Natural killer cell (primary cell): Measurements from ENCODE around the gene SMIM43. TPM values are rescaled to one million over a fixed set of nuclear protein-coding genes. Genes with fewer than 3 reads are reported as not detected.

Source experiments
- ATAC-seq, 3 donors: fragments of 150-1000 bp in 2 of 3; fragments of 200-7000 bp in 1 of 3; cut with Tn5 transposase; 1 replicate in 1 of 3; 2 replicates in 2 of 3; pipeline ENCODE4 v1.10.0; 2021; ENCODE audit warnings: mild to moderate bottlenecking in 2 of 3, moderate library complexity in 2 of 3
- DNase-seq, 2 donors: peaks; one replicate each; pipeline versions ENCODE4 v3.0.0 to v3.0.0-alpha.2; 2013 to 2021; ENCODE audit warnings: mixed read lengths in 1 of 2
- H3K27ac ChIP-seq: one replicate; pipeline ENCODE4 v1.5.1; 2013; ENCODE audit warnings: mild to moderate bottlenecking, low read length
- H3K27me3 ChIP-seq: one replicate; pipeline ENCODE4 v1.6.1; 2013; ENCODE audit warnings: low read length; ENCODE audit not compliant: control insufficient read depth, insufficient read depth
- H3K36me3 ChIP-seq: one replicate; pipeline ENCODE4 v1.6.1; 2013; ENCODE audit warnings: low read length; ENCODE audit not compliant: control insufficient read depth, insufficient read depth
- H3K4me1 ChIP-seq: one replicate; pipeline ENCODE4 v1.6.1; 2013; ENCODE audit warnings: low read length; ENCODE audit not compliant: control insufficient read depth, insufficient read depth
- H3K4me3 ChIP-seq: one replicate; pipeline ENCODE4 v1.5.1; 2013; ENCODE audit warnings: low read length
- H3K9me3 ChIP-seq: one replicate; pipeline ENCODE4 v1.6.1; 2013; ENCODE audit warnings: low read length; ENCODE audit not compliant: control insufficient read depth, insufficient read depth
- H3K27ac Mint-ChIP-seq, 2 donors: one replicate each; pipeline ENCODE4 v1.8.0; 2022; ENCODE audit warnings: mild to moderate bottlenecking in 2 of 2, mixed read lengths in 2 of 2, moderate library complexity in 1 of 2
- H3K27me3 Mint-ChIP-seq, 2 donors: one replicate each; pipeline ENCODE4 v1.8.0; 2022; ENCODE audit warnings: low read depth in 2 of 2, mixed read lengths in 2 of 2
- H3K36me3 Mint-ChIP-seq: one replicate; pipeline ENCODE4 v1.8.0; 2022; ENCODE audit warnings: mixed read lengths
- H3K4me1 Mint-ChIP-seq, 2 donors: one replicate each; pipeline ENCODE4 v1.8.0; 2022; ENCODE audit warnings: mixed read lengths in 2 of 2
- H3K4me3 Mint-ChIP-seq: one replicate; pipeline ENCODE4 v1.8.0; 2022; ENCODE audit warnings: mild to moderate bottlenecking, moderate library complexity, mixed read lengths
- H3K9me3 Mint-ChIP-seq, 2 donors: one replicate each; pipeline ENCODE4 v1.8.0; 2022; ENCODE audit warnings: mixed read lengths in 2 of 2
- CTCF ChIP-seq: fragments of 200-600 bp; IDR thresholded peaks from one replicate; pipeline ENCODE4 v1.8.0; 2022; ENCODE audit warnings: antibody characterized with exemption
- WGBS: methylation state at CpG from one replicate; pipeline ENCODE4 v1.1.7; 2013; ENCODE audit warnings: missing lambda C conversion rate; ENCODE audit not compliant: insufficient coverage; 5-methylcytosine and 5-hydroxymethylcytosine counted together
- intact Hi-C: fragments of 100-400 bp; cut with micrococcal nuclease; formaldehyde crosslinking; loops from one replicate; pipeline ENCODE4 v1.14.2; 2022
- total RNA-seq, 4 donors: library from RNA; stranded (reverse); fragments of 120-200 nt in 1 of 4; gene quantifications; one replicate each; pipeline versions ENCODE4 v1.2.3 to v1.2.4, GENCODE V29; 2013 to 2022

SMIM43 gene
- total RNA-seq, 3 donors from 2014 or later (not counting 1 experiment from before 2014, with no cell fraction given), result not detected

- DNase-seq, result no peak
- H3K36me3 ChIP-seq, result no peaks in the 10 kb centered on the region
- peaks cover 11 to 24% of the 10 kb centered on the region in 2 donors for H3K27me3 Mint-ChIP-seq
- no peaks in the 10 kb centered on the region for H3K9me3 Mint-ChIP-seq
- H3K27me3 ChIP-seq, result no peaks in the 10 kb centered on the region
- no peak overlapping the region for H3K27ac Mint-ChIP-seq
- H3K9me3 ChIP-seq, result no peaks in the 10 kb centered on the region
- WGBS, result 82% methylated on average over 4 of the region's 4 CpGs
- no peak for TF ChIP-seq CTCF
- no peaks in the 10 kb centered on the region for H3K4me1 ChIP-seq
- H3K4me3 ChIP-seq, result no peak overlapping the region
- no peak overlapping the region for H3K4me3 Mint-ChIP-seq
- H3K4me1 Mint-ChIP-seq, result no peaks in the 10 kb centered on the region
- intact Hi-C loops, result loop anchor here (5.0 kb wide), 1 partner anchor 246 kb away; no protein-coding TSS in a partner anchor
- H3K27ac ChIP-seq, result no peak overlapping the region
- no peak for ATAC-seq
- H3K36me3 Mint-ChIP-seq, result no peaks in the 10 kb centered on the region
These were observed 36.9 kb downstream of the SMIM43 start for GRCh38 chr4:121728066-121728465.

GRCh38 chr4:121726642-121727268, 38.2 kb downstream of the SMIM43 start:
- no peaks in the 10 kb centered on the region for H3K36me3 ChIP-seq
- DNase-seq, result peak in 1 of 2 donors; percentile 67
- intact Hi-C loops, result loop anchor here (1.0 to 5.0 kb wide), 3 partner anchors 244 to 356 kb away; no protein-coding TSS in a partner anchor
- H3K4me3 ChIP-seq, result no peak overlapping the region
- Mint-ChIP-seq H3K27me3 (peaks cover 11 to 24% of the 10 kb centered on the region in 2 donors), H3K36me3 (no peaks in the 10 kb centered on the region), H3K4me1 (no peaks in the 10 kb centered on the region), H3K4me3 (no peak overlapping the region), H3K9me3 (no peaks in the 10 kb centered on the region), H3K27ac (no peak overlapping the region)
- no peaks in the 10 kb centered on the region for H3K27me3 ChIP-seq
- H3K27ac ChIP-seq, result no peak overlapping the region
- H3K9me3 ChIP-seq, result no peaks in the 10 kb centered on the region
- peak; percentile 86 to 95 (median 94) for ATAC-seq
- 33% methylated on average over 1 of the region's 3 CpGs for WGBS
- peak; percentile 66 for TF ChIP-seq CTCF
- no peaks in the 10 kb centered on the region for H3K4me1 ChIP-seq

- H3K9me3 ChIP-seq, result no peaks in the 10 kb centered on the region
- ATAC-seq (no peak), DNase-seq (no peak)
- H3K27ac ChIP-seq, result no peak overlapping the region
- Mint-ChIP-seq H3K9me3 (no peaks in the 10 kb centered on the region), H3K27me3 (peaks cover 14 to 17% of the 10 kb centered on the region in 2 donors), H3K36me3 (no peaks in the 10 kb centered on the region), H3K4me3 (no peak overlapping the region), H3K27ac (no peak overlapping the region), H3K4me1 (no peaks in the 10 kb centered on the region)
- intact Hi-C loops, result loop anchor here (5.0 kb wide), 1 partner anchor 242 kb away; no protein-coding TSS in a partner anchor
- no peak for TF ChIP-seq CTCF
- H3K27me3 ChIP-seq, result no peaks in the 10 kb centered on the region
- 80% methylated on average over 1 of the region's 1 CpG for WGBS
- no peaks in the 10 kb centered on the region for H3K4me1 ChIP-seq
- no peak overlapping the region for H3K4me3 ChIP-seq
- H3K36me3 ChIP-seq, result no peaks in the 10 kb centered on the region
These were observed 40.3 kb downstream of the SMIM43 start for GRCh38 chr4:121724671-121725070.

- Mint-ChIP-seq H3K27me3 (peaks cover 19 to 27% of the 10 kb centered on the region in 2 donors), H3K4me1 (no peaks in the 10 kb centered on the region)
These were observed 43.3 kb downstream of the SMIM43 start for GRCh38 chr4:121721700-121722099.

More at GRCh38 chr4:121721700-121722099, 43.3 kb downstream of the SMIM43 start:
- no peak for DNase-seq
- intact Hi-C loops, result no loop called here
- Mint-ChIP-seq H3K9me3 (no peaks in the 10 kb centered on the region), H3K4me3 (no peak overlapping the region), H3K27ac (no peak overlapping the region), H3K36me3 (no peaks in the 10 kb centered on the region)
- Histone ChIP-seq H3K4me3 (no peak overlapping the region), H3K27me3 (no peaks in the 10 kb centered on the region), H3K27ac (no peak overlapping the region), H3K9me3 (no peaks in the 10 kb centered on the region), H3K4me1 (no peaks in the 10 kb centered on the region), H3K36me3 (no peaks in the 10 kb centered on the region)
- TF ChIP-seq CTCF, result no peak
- 93% methylated on average over 1 of the region's 1 CpG for WGBS
- ATAC-seq, result no peak
